GM11168 (cell line): ENCODE measurements around the gene PBXIP1.

ENCODE experiments used
- in situ Hi-C: fragments of 300-500 bp; cut with MboI; formaldehyde crosslinking; loops from one replicate; pipeline ENCODE4 v1.12.0; 2022; ENCODE audit warnings: low sequenced_read_pairs; ENCODE audit not compliant: unreplicated experiment

The PBXIP1 gene

GRCh38 chr1:154902938-154903566 is 52.8 kb downstream of the PBXIP1 start:
- in situ Hi-C loops = no loop called here

- in situ Hi-C loops = no loop called here
Observed at GRCh38 chr1:154901591-154901990, 54.3 kb downstream of the PBXIP1 start.

DNA sequence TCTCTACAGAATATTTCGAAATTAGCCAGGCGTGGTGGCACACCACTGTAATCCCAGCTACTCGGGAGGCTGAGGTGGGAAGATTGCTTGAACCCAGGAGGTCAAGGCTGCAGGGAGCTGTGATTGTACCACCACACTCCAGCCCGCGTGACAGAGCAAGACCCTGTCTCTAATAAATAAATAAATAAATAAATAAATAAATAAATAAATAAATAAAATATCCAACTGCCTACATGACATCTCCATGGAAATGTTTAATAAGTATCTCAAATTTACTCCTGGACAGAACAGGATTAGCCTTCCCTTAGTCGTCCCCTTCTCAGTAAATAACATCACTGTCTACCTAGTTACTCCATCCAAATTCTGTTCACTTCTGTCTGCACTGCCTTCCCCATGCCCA is 56.9 kb downstream of the PBXIP1 start:
- in situ Hi-C loops = no loop called here

GRCh38 chr1:154896771-154897286 is 59.1 kb downstream of the PBXIP1 start:
- in situ Hi-C loops = no loop called here

DNA sequence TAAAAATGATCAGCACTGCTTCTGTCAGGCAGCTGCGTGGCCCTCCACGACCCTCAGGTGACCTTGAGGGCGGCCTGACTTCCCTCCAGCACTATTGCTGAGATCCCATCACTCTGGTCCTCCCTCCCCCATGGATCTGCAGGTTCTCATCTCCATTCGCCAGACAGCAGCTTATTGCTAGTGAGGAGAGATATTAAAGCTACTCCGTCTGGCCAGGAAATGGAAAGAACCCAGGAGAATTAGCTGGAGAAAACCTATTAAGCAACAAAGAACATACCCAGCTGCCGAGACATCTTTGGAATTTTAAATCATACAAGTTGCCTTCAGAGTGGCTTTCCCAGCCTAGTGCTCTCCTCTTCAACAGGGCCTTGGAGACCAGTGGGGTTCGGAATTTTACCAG is 60.1 kb downstream of the PBXIP1 start:
- in situ Hi-C loops = no loop called here
